Activated CD8-positive, alpha-beta T cell treated with anti-CD3 and anti-CD28 coated beads for 36 hours (primary cell): ENCODE results near the gene PADI6. TPM values are rescaled to one million over a fixed set of nuclear protein-coding genes. Genes with fewer than 3 reads are reported as not detected.

Experiments used
- ATAC-seq: fragments of 200-7000 bp; cut with Tn5 transposase; one replicate; pipeline ENCODE4 v1.10.0; 2021; ENCODE audit warnings: mild to moderate bottlenecking, moderate library complexity
- CTCF ChIA-PET: fragments of 350-600 bp; sonication (Branson Sonifier 250); formaldehyde crosslinking; loops from one replicate; lab custom pipeline; 2021; ENCODE audit warnings: antibody characterized with exemption; lab: Charles Lee
- POLR2A ChIA-PET: fragments of 350-600 bp; sonication (Branson Sonifier 250); formaldehyde crosslinking; loops from one replicate; lab custom pipeline; 2021; ENCODE audit warnings: antibody characterized with exemption; lab: Charles Lee
- DNase-seq: peaks from one replicate; pipeline ENCODE4 v3.0.0-alpha.2; 2020
- H3K27ac Mint-ChIP-seq: one replicate; pipeline ENCODE4 v1.8.0; 2021; ENCODE audit warnings: mild to moderate bottlenecking, mixed read lengths
- H3K27me3 Mint-ChIP-seq: one replicate; pipeline ENCODE4 v1.8.0; 2021; ENCODE audit warnings: mixed read lengths
- H3K36me3 Mint-ChIP-seq: one replicate; pipeline ENCODE4 v1.8.0; 2021; ENCODE audit warnings: low read depth, mixed read lengths
- H3K4me1 Mint-ChIP-seq: one replicate; pipeline ENCODE4 v1.8.0; 2021; ENCODE audit warnings: low read depth, mixed read lengths
- H3K4me3 Mint-ChIP-seq: one replicate; pipeline ENCODE4 v1.8.0; 2021; ENCODE audit warnings: mild to moderate bottlenecking, moderate library complexity, mixed read lengths
- H3K9me3 Mint-ChIP-seq: one replicate; pipeline ENCODE4 v1.8.0; 2021; ENCODE audit warnings: mixed read lengths
- intact Hi-C: fragments of 100-400 bp; cut with micrococcal nuclease; formaldehyde crosslinking; loops from one replicate; pipeline ENCODE4 v1.10.0; 2022
- total RNA-seq, 2 experiments: library from RNA; stranded (reverse); gene quantifications; one replicate each; pipeline ENCODE4 v1.2.3, GENCODE V29; 2021
- TF ChIP-seq, protein P1 (sequence below): fragments of 200-600 bp; IDR thresholded peaks from one replicate; pipeline ENCODE4 v1.8.0; 2022; ENCODE audit warnings: antibody characterized with exemption, mild to moderate bottlenecking

The PADI6 gene
- total RNA-seq, 2 experiments from 2014 or later = not detected

DNA sequence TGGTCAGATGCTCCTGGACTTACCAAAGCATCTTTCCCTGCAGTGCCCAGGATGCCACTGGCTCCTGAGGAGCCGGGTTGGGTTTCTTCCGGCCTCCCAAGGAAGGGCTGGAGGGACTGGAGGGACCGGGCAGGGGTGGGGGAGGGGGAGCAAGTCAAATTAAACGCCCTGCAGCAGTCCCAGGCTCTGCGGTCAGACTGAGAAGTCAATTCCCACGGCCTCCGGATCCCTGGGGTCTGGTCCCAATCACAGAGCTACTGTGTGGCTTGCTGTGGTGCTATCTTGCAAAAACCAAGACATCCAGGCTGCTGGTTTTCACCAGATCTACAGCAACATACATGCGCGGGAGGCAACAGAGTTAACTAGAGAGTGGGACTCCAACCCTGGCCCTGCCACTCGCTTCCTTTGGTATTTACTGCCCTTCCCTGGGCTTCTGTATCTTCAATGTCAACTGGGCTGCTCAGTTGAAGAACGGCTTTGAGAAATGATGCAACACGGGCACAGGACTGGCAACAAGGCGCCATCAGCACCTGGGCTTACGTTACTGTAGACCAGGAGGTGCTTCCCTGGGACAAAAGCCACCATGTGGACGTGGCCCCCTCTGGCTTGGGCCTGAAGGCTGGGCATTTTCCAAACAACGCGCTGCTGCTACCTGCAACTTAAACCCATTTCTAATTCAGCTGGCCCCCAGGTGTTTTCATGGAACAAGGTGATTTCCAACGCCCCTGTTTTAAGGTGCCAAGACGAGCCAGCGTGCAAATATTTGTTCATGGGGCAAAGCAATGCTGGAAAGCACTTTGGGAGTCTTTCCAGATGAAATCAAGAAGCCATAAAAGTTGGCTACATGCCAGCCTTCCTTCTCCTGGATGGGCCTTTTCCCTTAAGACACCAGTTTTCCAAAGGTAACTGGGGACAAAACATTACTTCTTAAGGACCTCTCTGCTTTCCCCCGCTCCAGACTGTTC is 56.0 kb downstream of the PADI6 start:
- intact Hi-C loops = no loop called here
- Mint-ChIP-seq H3K4me1 (peaks cover 39% of the 10 kb centered on the region), H3K9me3 (no peaks in the 10 kb centered on the region), H3K27me3 (no peaks in the 10 kb centered on the region), H3K4me3 (no peak overlapping the region), H3K27ac (peak overlapping the region; percentile 32), H3K36me3 (peaks cover 59% of the 10 kb centered on the region)
- ChIA-PET POLR2A (interaction anchor here (1.2 to 2.0 kb wide), 2 partner anchors 10 to 13 kb away, joined by 4 to 5 read pairs; no protein-coding TSS in a partner anchor), CTCF (interaction anchor here (0.9 kb wide), 1 partner anchor 7 kb away, joined by 3 read pairs; no protein-coding TSS in a partner anchor)
- DNase-seq (no peak), ATAC-seq (no peak)
- TF ChIP-seq, protein P1, sequence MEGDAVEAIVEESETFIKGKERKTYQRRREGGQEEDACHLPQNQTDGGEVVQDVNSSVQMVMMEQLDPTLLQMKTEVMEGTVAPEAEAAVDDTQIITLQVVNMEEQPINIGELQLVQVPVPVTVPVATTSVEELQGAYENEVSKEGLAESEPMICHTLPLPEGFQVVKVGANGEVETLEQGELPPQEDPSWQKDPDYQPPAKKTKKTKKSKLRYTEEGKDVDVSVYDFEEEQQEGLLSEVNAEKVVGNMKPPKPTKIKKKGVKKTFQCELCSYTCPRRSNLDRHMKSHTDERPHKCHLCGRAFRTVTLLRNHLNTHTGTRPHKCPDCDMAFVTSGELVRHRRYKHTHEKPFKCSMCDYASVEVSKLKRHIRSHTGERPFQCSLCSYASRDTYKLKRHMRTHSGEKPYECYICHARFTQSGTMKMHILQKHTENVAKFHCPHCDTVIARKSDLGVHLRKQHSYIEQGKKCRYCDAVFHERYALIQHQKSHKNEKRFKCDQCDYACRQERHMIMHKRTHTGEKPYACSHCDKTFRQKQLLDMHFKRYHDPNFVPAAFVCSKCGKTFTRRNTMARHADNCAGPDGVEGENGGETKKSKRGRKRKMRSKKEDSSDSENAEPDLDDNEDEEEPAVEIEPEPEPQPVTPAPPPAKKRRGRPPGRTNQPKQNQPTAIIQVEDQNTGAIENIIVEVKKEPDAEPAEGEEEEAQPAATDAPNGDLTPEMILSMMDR = no peak

DNA sequence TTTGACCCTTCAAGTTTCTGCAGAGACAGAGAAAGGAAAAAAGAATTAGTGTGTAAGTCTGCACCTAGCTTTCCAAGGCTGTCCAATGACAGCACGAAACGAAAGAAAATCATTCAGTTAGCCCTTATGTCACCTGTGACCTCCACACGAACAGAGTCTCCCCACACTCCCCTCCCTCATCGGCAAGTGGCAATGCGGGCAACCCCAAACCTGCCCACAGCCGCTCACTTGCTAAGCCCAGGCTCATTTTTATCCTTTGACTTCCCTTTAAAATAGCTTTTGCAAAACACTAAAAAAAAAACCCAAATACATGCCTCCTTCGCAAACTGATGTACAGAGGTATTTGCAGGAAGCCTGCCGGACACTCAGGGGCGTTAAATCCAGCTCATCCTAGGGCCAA is 57.2 kb downstream of the PADI6 start:
- DNase-seq = no peak
- no peaks in the 10 kb centered on the region for H3K27me3 Mint-ChIP-seq
- H3K4me3 Mint-ChIP-seq = no peak overlapping the region
- peaks cover 39% of the 10 kb centered on the region for H3K4me1 Mint-ChIP-seq
- ATAC-seq = no peak
- CTCF ChIA-PET = interaction anchor here (1.4 kb wide), 1 partner anchor 8 kb away, joined by 4 read pairs; no protein-coding TSS in a partner anchor
- H3K9me3 Mint-ChIP-seq = no peaks in the 10 kb centered on the region
- H3K27ac Mint-ChIP-seq = peak overlapping the region; percentile 28
- peaks cover 60% of the 10 kb centered on the region for H3K36me3 Mint-ChIP-seq
- intact Hi-C loops = no loop called here
- POLR2A ChIA-PET = interaction anchor here (0.6 to 2.0 kb wide), 4 partner anchors 9 to 27 kb away, joined by 3 to 5 read pairs (median 4); no protein-coding TSS in a partner anchor
- TF ChIP-seq, protein P1 = no peak

DNA sequence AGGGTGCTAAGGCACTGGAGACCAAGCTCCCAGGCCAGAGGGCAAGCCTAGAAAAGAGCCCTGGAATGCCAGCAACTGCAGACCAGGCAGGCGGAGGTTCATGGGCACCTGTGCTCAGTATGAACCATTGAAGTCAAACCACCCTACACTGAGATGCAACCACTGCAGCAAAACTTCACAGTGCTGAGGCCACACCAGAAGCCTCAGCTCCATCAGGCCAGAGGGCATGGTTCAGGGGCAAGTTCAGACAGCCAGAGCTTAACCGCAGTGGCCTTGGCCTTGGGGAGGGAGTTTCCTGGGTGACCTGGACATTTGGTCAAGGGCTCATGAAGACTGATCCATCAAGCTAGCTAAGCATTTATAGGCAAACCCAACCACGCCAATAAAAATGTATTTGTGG is 60.4 kb downstream of the PADI6 start:
- Mint-ChIP-seq H3K27me3 (no peaks in the 10 kb centered on the region), H3K4me3 (no peak overlapping the region), H3K27ac (peak overlapping the region; percentile 25), H3K4me1 (peaks cover 57% of the 10 kb centered on the region), H3K9me3 (no peaks in the 10 kb centered on the region), H3K36me3 (peaks cover 62% of the 10 kb centered on the region)
- CTCF ChIA-PET = interaction anchor here (1.0 kb wide), 1 partner anchor 97 kb away, joined by 3 read pairs; no protein-coding TSS in a partner anchor
- intact Hi-C loops = no loop called here
- TF ChIP-seq, protein P1 = no peak
- no peak for ATAC-seq
- no peak for DNase-seq
- POLR2A ChIA-PET = interaction anchor here (0.6 to 2.1 kb wide), 4 partner anchors 9 to 1155 kb away, joined by 3 to 9 read pairs (median 5); no protein-coding TSS in a partner anchor

DNA sequence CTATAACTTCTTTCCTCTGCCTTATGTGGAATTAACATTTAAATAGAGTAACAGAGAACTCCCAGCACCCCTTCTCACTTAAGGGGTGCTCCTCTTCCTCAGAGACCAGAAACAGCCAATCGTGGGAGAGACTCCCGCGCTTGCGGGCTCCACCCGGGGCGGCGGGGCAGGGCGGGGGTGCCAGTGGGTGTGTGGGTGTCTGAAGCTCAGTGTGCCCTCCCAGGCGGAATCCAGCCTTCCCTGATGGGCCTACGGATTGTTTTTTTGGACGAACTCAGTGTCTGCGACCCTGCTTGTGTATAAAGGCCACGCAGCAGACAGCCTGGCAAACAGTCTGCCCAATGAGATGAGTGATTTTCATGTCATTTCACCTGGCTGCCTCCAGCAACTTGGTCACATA is 61.3 kb downstream of the PADI6 start:
- DNase-seq (no peak), ATAC-seq (no peak)
- Mint-ChIP-seq H3K27ac (no peak overlapping the region), H3K27me3 (no peaks in the 10 kb centered on the region), H3K9me3 (no peaks in the 10 kb centered on the region), H3K4me1 (peaks cover 57% of the 10 kb centered on the region), H3K4me3 (no peak overlapping the region), H3K36me3 (peaks cover 62% of the 10 kb centered on the region)
- intact Hi-C loops = no loop called here
- TF ChIP-seq, protein P1 = no peak
- ChIA-PET POLR2A (interaction anchor here (1.1 to 2.1 kb wide), 4 partner anchors 8 to 26 kb away, joined by 3 to 9 read pairs (median 5); no protein-coding TSS in a partner anchor), CTCF (interaction anchor here (1.0 kb wide), 1 partner anchor 97 kb away, joined by 3 read pairs; no protein-coding TSS in a partner anchor)
